Activated CD8-positive, alpha-beta memory T cell treated with anti-CD3 and anti-CD28 coated beads, Interleukin-2, amount 50 U/mL, for 4 hours (primary cell): ENCODE results near the gene OSTF1.
A peak's percentile ranks its signal among the peaks of the same experiment; 100 is the strongest.

Experiments used
- DNase-seq: peaks from one replicate; pipeline ENCODE4 v3.0.0-alpha.2; 2020

The OSTF1 gene

DNA sequence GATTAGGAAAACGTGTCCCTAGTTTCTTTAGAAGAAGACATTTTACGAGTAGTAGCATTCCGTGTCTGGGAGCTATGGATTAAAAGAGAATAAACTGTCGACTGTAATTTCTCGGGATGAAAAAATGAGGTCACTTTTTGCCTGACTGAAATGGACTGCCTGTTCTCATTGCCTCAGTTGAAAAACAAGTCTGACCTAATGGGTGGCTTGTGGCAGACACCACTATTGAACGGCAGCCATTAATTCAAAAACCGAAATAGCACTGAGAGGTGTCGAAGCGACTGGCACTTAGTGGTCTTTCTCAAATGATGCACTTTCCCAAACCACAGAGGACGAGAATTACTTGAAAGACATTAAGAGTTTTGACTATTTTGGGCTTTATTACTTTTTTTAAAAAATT is 35.4 kb downstream of the OSTF1 start:
- no peak for DNase-seq

DNA sequence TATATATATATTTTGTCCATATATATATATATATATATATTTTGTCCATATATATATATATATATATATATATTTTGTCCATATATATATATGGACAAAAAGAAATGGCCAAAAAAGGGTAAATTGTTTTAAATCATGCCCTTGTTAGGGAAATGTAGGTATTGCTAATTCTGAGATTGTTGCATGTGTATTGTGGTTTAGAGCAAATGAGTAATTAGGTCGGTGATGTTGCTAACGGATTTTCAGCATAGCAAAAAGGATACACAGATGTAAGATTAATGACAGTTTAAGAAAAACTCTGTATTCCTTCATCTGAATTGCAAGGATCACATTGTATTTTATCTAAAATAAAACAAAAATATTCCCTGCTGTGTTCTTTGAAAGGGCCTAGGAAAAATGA is 40.2 kb downstream of the OSTF1 start:
- DNase-seq: no peak

DNA sequence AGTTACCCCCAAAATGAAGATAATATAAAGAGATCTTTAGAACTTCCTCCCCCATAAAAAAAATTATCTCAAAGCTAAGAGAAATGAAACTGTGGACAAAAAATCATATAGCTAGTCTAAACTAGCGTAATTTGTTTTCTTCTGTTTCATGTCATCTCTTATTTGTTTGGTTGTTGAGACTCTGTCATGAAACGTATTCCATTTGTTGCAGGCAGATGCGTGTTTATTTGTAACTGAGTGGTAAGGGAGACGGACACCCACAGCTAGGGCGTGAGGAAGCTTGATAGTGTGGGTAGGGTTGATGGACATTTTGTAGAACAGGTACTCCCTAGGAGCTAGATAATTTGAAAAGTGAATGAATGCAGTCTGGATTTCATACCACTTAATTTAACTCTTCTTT is 41.9 kb downstream of the OSTF1 start:
- no peak for DNase-seq

DNA sequence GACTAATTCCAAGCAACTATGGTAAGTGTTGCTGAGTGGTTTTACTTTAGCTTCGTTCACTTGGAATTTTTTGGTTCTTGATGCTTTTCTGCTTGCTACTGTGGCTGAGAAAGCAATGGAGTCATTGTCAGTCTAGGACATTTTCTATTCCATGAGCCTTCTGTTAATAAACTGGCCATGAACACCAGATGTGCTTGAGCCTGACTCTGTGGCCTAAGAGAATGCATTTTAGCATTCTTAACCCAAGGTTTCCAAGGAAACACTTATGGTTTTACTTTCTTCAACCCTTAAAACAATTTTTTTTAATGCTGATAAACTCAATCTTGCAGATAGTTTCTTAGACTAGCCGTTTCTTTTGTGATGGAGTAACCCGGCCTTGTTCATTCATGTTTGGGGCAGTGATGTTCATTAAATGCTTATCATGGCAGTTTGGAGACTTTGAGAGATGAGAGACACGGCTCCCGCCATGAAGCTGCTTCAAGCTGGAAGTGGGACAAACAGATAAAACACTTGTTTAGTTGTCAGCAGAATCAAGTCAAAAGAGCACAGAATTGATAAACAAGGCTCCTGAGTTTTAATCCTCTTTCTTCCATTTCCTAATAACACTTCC is 42.4 kb downstream of the OSTF1 start:
- no peak for DNase-seq

DNA sequence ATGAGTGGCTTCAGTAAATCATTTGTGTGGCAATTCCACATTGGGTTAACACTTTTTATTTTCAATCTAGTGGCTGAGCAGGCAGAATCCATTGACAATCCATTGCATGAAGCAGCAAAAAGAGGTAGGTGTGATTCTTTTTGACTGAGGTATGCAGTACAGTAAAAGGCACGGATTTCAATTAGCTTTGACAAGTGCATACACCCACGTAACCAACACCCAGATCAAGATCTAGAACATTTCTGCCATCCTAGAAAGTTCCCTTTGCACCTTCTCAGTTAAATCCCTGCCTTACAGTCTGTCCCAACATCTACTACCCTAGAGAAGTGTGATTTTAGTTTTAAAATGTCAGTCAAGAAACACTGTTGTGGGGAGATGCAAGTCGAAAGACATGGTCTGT is 43.4 kb downstream of the OSTF1 start:
- no peak for DNase-seq

DNA sequence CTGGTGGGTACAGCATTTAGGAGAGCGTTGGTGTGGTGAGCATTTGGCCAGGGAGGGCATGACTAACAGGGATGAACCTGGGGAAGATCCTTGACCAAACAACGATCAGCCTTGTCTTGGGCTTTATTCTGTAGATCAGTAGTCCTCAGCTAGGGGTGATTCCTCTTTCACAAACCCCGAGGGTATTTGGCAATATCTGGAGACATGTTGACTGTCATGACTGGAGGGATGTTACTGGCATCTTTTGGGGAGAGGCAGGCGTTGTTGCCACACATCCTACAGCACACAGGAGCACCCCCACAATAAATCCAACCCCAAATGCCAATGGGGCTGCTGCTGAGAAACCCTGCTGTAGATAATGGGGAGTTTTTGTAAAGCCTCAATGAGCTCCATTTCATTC is 43.9 kb downstream of the OSTF1 start:
- no peak for DNase-seq

DNA sequence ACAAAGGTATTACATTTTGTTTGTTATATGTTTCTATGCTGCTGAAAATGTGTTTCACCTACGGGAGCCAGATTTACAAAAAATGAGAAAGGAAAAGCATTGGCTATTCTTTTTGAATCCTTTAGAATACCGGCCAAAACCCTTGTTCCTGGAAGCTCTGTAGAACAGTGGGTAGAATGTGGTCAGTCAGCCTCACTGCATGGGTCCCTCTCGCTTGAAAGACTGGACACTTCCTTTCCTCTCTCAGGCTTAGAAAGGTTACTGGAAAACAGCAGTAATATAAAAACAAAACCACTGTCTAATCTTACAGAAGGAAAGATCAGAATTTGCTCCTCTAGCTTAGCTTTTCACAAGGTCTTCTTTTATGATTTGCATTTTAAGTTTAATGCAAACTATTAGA is 45.1 kb downstream of the OSTF1 start:
- no peak for DNase-seq

DNA sequence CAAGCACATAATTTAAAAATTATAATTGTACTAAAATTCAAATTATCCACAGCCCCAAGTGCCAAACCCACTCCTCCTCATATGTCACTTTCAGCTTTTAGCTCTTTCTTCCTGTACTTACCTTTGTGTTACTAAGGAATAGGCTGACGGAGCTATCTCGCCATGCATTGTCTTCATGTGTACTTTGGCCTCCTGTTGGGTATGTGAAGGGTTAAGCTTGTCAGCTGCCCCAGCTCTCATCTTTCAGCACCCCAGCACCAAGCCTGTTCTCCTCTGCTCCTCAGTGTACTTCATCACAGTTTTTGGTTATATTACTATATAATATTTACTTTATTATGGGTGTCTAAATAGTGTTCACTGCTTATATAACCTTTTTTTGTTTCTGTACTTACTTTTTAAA is 46.2 kb downstream of the OSTF1 start:
- no peak for DNase-seq

DNA sequence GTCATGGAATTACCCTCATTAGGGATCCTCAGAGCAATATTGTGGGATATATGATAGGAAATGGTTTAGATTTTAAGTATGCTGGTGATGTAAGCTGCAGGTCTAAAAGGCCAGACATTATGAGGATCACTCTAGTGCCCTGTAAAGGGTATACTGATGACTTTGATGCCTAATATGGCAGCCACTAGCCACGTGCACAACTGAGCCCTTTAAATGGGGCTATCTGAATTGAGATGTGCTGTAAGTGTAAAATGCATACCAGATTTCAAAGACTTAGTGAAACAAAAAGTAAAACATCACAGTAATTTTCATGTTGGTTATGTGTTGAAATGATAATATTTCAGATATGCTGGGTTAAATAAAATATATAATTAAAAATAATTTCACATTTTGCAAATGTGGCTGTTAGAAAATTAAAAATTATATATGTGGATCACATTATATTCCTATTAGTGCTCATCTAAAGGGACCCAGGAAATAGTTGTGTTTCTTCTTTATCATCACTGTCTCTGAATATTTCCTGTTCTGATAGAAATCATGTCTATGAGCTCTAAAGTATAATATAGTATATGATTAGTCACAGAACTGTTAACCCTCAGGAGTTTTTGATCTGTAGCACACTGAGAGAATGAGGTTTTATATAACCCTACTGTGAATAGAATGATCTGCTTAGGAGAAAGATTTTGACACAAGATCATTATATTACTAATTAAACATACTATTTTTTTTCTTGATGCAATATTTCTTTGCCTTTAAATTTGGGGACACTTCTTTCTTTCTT is 50.1 kb downstream of the OSTF1 start:
- DNase-seq: no peak

DNA sequence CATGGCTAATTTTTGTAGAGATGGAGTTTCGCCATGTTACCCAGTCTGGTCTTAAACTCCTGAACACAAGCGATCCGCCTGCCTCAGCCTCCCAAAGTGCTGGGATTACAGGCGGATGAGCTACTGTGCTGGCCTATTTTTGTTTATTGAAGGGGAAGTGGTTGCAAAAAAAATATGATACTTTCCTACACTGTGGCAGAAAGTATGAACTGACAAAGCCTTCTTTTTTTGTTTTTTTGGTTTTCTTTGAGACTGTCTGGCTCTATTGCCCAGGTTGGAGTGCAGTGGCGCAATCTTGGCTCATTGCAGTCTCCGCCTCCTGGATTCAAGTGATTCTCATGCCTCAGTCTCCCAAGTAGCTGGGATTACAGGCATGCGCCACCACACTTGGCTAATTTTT is 50.9 kb downstream of the OSTF1 start:
- DNase-seq: no peak

DNA sequence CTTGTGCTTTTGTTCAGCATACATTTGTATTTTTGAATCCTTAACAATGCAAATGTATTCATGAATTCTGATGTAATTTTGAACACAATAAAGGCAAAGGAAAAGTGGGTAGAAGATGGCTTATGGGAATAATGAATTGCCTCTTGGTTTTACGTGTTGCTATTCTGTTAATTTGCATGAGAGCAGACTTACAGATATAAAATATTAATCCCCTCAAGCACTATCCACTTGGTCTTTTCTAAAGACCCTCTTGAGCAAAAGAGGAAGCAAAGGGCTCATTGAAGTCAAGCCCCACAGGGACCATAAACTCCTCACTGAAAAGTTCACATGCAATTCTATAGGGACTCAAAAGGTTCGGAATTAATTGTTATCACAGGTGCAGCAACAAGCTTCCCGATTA is 51.9 kb downstream of the OSTF1 start:
- DNase-seq: no peak

DNA sequence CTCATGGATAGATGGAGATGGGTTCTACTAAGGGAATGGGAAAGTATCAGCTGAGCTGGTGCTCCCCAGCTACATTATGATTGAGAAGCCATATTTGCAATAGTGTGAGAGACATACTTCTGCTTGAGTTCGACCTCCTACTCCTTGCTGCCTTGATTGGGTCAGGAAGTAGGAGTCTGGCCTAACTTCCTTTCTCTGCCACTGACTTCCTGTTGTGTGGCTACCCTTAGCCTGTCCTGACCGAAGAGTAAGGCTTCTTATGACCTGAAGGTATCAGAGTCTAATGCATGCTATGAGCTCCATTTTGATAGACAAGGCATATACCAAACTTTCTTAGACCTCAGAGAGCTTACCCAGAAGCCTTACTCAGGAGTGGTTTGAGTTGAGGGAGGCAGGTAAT is 53.9 kb downstream of the OSTF1 start:
- DNase-seq: no peak

DNA sequence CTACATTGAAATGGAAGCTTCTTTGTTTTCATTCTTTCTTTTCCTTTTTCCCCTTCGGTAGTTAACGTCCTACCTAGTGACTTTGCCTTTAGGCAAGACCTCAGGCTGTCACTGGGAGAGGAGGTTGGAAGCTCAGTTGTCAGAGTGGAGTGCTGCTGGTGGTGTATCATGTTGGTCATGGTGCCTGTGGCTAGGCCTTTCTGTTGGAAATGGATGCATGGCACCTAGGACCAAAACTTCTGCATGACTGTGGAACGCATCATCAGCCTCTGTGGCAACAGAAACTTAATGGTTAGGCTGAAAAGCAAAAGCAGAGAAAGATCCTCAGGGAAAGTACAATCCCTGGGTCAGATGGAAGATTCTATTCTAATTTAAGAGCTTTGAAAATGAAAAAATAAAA is 57.9 kb downstream of the OSTF1 start:
- DNase-seq: no peak

DNA sequence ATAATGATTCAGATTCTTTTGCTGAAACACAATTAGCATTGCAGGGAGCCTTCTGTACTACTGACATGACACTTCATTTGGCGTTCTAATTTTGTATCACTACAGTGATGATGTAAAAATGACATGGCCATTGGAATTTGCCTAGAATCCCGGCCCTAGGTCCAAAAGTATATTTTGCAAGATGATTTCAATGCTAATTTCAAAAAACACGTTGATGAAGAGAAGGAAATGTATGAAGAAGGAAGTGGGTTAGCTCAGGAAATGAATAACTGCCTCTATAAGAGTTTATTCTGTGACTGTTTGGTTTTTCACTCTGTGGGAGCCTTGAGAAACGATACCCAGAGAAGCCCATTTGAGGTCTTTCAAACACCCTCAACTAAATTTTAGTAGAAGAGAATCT is 59.3 kb downstream of the OSTF1 start:
- no peak for DNase-seq

DNA sequence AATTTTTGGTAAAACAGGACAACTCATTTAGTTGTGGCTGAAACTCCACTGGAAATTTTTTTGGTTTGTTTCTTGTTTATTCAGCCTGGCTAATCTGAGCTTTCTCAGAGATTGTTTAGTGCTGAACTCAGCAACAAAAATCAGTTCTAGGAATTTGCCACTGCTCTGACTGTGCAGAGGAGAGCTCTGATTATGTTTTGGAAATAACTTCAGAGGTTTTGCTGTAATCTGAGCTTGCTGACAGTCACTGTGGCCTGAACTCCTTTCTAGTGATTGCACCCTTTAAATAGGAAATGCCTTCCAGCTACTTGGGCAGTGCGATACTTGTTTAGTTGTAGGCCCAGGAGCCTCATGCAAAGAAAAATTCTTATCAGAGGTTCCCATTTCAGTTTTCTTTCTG is 60.2 kb downstream of the OSTF1 start:
- DNase-seq: no peak

DNA sequence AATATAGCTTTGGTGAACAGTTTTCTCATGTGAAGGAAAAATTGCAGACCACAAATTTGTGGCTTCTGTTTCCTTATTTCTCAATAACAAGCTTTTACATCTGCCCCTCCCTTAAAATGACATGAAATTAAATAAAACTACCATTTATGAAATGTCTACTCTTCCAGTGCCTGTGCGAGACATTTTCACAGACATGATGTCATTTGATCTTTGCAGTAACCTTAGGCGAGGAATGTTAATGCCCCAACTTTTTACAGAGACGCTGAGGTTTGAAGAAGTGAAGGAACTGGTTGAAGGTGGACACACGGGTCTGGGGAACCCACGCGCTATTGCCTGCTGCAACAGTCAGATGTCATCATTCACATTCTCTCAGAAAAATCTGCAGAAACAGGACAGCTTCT is 61.5 kb downstream of the OSTF1 start:
- DNase-seq: no peak

DNA sequence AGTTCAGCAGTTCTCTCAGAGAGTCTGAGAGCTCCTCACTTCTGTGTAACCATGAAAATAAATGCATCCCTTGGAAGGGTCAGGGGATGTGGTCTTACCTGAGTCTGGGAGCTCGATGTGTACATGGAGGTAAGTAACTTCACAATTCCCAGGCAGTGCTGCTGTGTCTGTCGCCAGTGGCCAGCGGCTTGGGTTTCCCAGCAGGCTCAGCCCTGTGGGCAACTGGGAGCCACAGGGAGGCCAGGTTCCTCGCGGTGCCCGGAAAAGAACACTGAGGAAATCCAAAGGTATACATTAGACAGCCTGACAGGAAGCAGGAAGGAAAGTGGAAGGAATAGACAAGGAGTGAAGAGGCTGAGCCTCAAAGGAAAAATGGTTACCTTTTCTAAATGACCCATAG is 62.2 kb downstream of the OSTF1 start:
- no peak for DNase-seq

DNA sequence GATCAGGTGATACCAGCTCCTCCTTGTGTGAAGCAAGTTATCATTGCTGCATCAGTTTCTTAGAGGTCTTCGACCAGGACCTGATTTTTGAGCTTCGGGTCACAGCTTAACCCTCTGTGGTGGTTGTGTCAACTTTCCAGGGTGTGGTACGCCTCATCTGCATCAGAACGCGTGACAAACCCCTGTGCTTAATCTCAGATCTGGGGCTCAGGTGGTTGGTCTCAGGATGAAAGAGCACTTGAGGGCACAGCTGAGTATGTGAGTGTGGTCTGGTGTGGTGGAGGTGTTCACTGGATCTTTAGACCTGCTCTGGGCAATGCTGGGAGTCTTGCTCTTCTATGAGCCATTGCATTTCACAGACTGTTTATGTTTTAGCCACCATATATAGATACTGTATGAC is 64.1 kb downstream of the OSTF1 start:
- peak; percentile 41 for DNase-seq

DNA sequence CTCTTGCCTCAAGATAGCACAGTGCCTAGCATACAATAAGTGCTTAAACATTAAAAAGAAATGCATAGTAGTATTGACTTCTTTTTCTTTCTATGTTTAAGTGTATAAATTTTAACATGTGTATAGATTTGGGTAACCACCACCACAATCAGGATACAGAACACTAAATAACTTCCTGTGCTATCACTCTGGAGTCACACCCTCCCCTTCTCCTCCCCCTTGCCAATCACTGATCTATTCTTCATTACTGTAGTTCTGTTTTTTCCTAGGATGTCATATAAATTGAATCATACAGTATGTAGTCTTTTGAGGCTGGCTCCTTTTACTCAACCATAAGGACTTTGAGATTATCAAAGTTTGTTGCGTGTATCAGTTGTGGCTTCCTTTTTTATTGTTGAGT is 68.5 kb downstream of the OSTF1 start:
- DNase-seq: no peak

DNA sequence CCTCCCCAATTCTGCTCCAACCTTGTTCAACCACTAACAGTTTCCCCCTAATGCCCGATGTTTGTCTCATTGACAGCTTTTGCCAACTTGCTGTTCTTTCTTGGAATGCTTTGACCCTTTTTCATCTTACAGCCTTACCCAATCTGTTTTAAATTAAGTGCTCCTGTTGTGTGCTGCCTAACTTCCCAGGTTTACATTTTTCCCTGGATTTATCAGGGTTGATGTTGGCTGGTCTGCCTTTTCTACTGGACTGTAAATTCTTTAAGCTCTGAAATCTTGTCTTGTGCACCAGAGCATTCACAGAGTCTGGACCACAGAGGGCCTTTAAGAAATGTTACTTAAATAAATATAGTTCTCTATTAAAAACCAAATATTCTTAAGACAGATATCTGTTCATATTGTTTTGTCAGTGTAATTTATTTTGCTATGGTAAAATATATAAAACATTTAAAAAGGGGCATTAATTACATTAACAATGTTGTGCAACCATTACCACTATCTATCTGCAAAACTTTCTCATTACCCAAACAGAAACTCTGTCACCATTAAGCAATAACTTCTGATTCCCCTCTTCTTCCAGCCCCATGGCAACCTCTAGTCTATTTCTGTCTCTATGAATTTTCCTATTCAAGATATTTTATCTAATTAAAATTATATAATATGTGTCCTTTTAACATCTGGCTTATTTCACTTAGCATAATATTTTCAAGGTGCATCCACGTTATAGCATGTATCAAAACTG is 73.0 kb downstream of the OSTF1 start:
- no peak for DNase-seq

DNA sequence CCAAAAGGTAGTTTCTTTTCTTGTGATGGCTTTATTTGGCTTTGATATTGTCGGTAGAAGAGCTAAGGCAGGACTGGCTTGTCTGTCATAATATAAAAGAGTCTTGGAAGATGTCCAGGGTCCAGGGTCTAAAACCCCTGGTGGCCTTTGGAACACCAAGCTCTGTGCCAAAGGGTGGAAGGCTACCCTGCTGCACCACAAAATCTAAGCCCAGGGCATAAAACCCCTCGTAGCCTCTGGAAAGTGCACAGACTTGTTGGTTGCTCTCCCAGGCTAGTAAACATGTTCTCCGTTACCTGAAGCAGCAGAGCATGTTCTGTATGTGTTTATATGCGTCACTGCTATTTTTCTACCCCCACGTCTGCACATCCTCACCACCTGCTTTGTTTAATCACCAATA is 75.5 kb downstream of the OSTF1 start:
- no peak for DNase-seq

DNA sequence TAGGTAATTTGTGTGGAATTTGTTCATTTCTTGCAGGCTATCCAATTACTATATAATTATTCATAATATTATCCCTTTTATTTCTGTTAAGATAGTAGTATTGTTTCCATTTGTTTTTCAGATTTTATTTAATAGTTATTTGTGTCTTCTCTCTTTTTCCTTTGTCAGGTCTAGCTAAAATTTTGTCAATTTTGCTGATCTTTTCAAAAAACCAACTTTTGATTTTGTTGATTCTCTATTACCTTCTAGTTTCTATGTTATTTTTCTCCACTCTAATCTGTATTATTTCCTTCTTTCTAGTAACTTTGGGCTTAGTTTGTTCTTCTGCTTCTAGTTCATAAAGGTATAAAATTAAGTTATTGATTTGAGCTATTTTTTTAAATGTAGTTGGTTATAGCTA is 76.3 kb downstream of the OSTF1 start:
- no peak for DNase-seq

DNA sequence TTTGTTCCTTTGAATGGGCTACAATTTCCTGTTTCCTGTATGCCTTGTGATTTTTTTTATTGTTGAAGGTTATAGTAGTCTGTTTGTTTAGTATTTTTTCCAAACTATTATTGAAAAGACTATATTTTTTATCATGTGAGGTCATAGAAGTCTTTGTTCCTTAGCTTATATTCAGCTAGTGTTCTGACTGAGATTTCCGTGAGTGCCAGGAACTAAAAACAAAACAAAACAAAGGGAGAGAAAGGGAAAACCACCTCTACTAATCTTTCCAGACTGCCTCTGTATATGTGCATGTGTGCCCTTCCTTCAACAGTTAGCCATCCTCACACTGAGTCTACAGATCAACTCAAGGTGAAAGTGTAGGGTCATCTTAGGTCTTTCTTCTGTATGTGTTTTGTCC is 79.0 kb downstream of the OSTF1 start:
- DNase-seq: no peak
